GM12878 (cell line): ENCODE results near the gene KIRREL2. TPM values are rescaled to one million over a fixed set of nuclear protein-coding genes. Genes with fewer than 3 reads are reported as not detected.
A peak's percentile ranks its signal among the peaks of the same experiment; 100 is the strongest.

ENCODE experiments used
- BRCA1 ChIP-seq: IDR thresholded peaks from 2 replicates; pipeline ENCODE4 v1.6.1; 2011; ENCODE audit warnings: low read depth, low read length, improper control_type of control experiment
- CBFB ChIP-seq: IDR thresholded peaks from 2 replicates; pipeline ENCODE4 v1.6.1; 2016; ENCODE audit warnings: antibody characterized with exemption, low read depth
- CHD4 ChIP-seq: fragments of 200-600 bp; sonication (generic); IDR thresholded peaks from 2 replicates; pipeline ENCODE4 v1.6.1; 2016; ENCODE audit warnings: mild to moderate bottlenecking
- GABPA ChIP-seq: IDR thresholded peaks from 2 replicates; pipeline ENCODE4 v1.6.1; 2014; ENCODE audit warnings: antibody characterized with exemption, low read depth, mild to moderate bottlenecking, inconsistent platforms
- GATAD2B ChIP-seq: fragments of 450-650 bp; conservative IDR thresholded peaks from 2 replicates; pipeline ENCODE4 v1.6.1; 2017; ENCODE audit warnings: low read depth, mild to moderate bottlenecking, moderate library complexity
- HDGF ChIP-seq: fragments of 450-650 bp; IDR thresholded peaks from 2 replicates; pipeline ENCODE4 v1.6.1; 2016; ENCODE audit warnings: antibody characterized with exemption
- IRF5 ChIP-seq: fragments of 450-650 bp; IDR thresholded peaks from 2 replicates; pipeline ENCODE4 v1.6.1; 2017; ENCODE audit warnings: borderline replicate concordance
- JUNB ChIP-seq: IDR thresholded peaks from 2 replicates; pipeline ENCODE4 v1.6.1; 2016; ENCODE audit warnings: antibody characterized with exemption, mild to moderate bottlenecking
- KAT2A ChIP-seq: conservative IDR thresholded peaks from 2 replicates; pipeline ENCODE4 v1.6.1; 2011; ENCODE audit warnings: low read depth, low read length; ENCODE audit not compliant: control insufficient read depth
- KDM1A ChIP-seq: fragments of 200-600 bp; sonication (generic); IDR thresholded peaks from 2 replicates; pipeline ENCODE4 v1.6.1; 2016; ENCODE audit warnings: borderline replicate concordance
- MEF2A ChIP-seq: IDR thresholded peaks from 2 replicates; pipeline ENCODE4 v1.6.1; 2011; ENCODE audit warnings: low read depth, mild to moderate bottlenecking, low read length, moderate library complexity; ENCODE audit not compliant: insufficient read depth
- MYB ChIP-seq: fragments of 150-350 bp; IDR thresholded peaks from 2 replicates; pipeline ENCODE4 v1.6.1; 2014; ENCODE audit warnings: mild to moderate bottlenecking, low read depth, low read length, borderline replicate concordance
- NR2F1 ChIP-seq: fragments of 450-650 bp; conservative IDR thresholded peaks from 2 replicates; pipeline ENCODE4 v1.6.1; 2017; ENCODE audit warnings: mild to moderate bottlenecking
- RB1 ChIP-seq: fragments of 450-650 bp; formaldehyde crosslinking; IDR thresholded peaks from 2 replicates; pipeline ENCODE4 v1.6.1; 2017; ENCODE audit warnings: mild to moderate bottlenecking, borderline replicate concordance
- RCOR1 ChIP-seq: conservative IDR thresholded peaks from 2 replicates; pipeline ENCODE4 v1.6.1; 2012; ENCODE audit warnings: low read depth, low read length, improper control_type of control experiment
- SMAD5 ChIP-seq: IDR thresholded peaks from 2 replicates; pipeline ENCODE4 v1.6.1; 2016; ENCODE audit warnings: antibody characterized with exemption, low read depth
- SREBF1 ChIP-seq: IDR thresholded peaks from 2 replicates; pipeline ENCODE4 v1.6.1; 2012; ENCODE audit warnings: mild to moderate bottlenecking, low read length
- TARDBP ChIP-seq: IDR thresholded peaks from 2 replicates; pipeline ENCODE4 v1.6.1; 2016; ENCODE audit warnings: borderline replicate concordance
- USF2 ChIP-seq: IDR thresholded peaks from 2 replicates; pipeline ENCODE4 v1.6.1; 2011; ENCODE audit warnings: low read depth, low read length, improper control_type of control experiment, borderline replicate concordance
- YBX1 ChIP-seq: fragments of 450-650 bp; IDR thresholded peaks from 2 replicates; pipeline ENCODE4 v1.6.1; 2016; ENCODE audit warnings: antibody characterized with exemption
- ZSCAN29 ChIP-seq: fragments of 450-650 bp; IDR thresholded peaks from 2 replicates; pipeline ENCODE4 v1.6.1; 2017; ENCODE audit warnings: mild to moderate bottlenecking, moderate library complexity
- ZZZ3 ChIP-seq: IDR thresholded peaks from 2 replicates; pipeline ENCODE4 v1.6.1; 2011; ENCODE audit warnings: low read depth; ENCODE audit not compliant: control insufficient read depth, insufficient read length
- polyA plus RNA-seq, 11 experiments: library from polyadenylated mRNA; depleted of rRNA in 4 of 11; unstranded in 6 of 11; stranded (reverse) in 5 of 11; fragments of >200 nt; fragmentation: Nextera tagmentation in 4 of 11; fragmentation: Illumina TruSeq in 1 of 11; extraction: Ambion mirVana in 4 of 11; extraction: Trizol in 1 of 11; gene quantifications; 1 replicate in 1 of 11; 2 replicates in 10 of 11; pipeline versions ENCODE4 v1.2.1 to v1.2.3, GENCODE V29; 2011 to 2016; ENCODE audit warnings: inconsistent platforms in 2 of 11, missing spikeins in 2 of 11, low read depth in 1 of 11
- total RNA-seq, 4 experiments: library from RNA; depleted of rRNA in 3 of 4; stranded (reverse); fragments of >200 nt in 3 of 4; fragmentation: Illumina TruSeq in 1 of 4; extraction: Trizol in 1 of 4; gene quantifications; 2 replicates each; pipeline versions ENCODE4 v1.2.1 to v1.2.3, GENCODE V29; 2013 to 2021
- TF ChIP-seq, protein P1 (sequence below): fragments of 450-650 bp; IDR thresholded peaks from 2 replicates; pipeline ENCODE4 v1.6.1; 2017; ENCODE audit warnings: mild to moderate bottlenecking
- TF ChIP-seq, protein P2 (sequence below): fragments of 450-650 bp; IDR thresholded peaks from 2 replicates; pipeline ENCODE4 v1.6.1; 2018; ENCODE audit warnings: borderline replicate concordance, mild to moderate bottlenecking; ENCODE audit not compliant: partially characterized antibody

Gene KIRREL2
- total and polyA plus RNA-seq, 10 of the 15 experiments (the other 5 are each of a cell fraction or from before 2014, with no cell fraction given): 0.03 to 0.06 TPM; not detected in 8

DNA sequence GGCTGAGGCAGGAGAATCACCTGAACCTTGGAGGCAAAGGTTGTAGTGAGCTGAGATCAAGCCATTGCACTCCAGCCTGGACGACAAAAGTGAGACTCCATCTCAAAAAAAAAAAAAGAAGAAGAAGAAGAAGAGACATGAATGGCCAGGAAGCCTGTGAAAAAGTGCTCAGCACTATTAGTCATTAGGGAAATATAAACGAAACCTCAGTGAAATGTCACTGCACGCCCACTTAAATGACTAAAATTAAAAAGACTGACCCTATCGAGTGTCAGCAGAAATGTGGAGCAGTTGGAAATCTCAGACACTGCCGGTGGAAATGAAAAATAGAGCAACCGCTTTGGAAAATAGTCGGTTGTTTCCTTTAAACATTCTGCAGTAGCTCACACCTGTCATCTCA is 56.9 kb downstream of the KIRREL2 start (continued):
- TF ChIP-seq IRF5: no peak
- no peak; the same call in 1 of the 2 replicates for TF ChIP-seq NR2F1
- no peak for TF ChIP-seq HDGF
- TF ChIP-seq SREBF1: no peak
- TF ChIP-seq ZSCAN29: no peak
- TF ChIP-seq SMAD5: no peak
- no peak for TF ChIP-seq GATAD2B
- no peak for TF ChIP-seq ZZZ3
- TF ChIP-seq, protein P1, sequence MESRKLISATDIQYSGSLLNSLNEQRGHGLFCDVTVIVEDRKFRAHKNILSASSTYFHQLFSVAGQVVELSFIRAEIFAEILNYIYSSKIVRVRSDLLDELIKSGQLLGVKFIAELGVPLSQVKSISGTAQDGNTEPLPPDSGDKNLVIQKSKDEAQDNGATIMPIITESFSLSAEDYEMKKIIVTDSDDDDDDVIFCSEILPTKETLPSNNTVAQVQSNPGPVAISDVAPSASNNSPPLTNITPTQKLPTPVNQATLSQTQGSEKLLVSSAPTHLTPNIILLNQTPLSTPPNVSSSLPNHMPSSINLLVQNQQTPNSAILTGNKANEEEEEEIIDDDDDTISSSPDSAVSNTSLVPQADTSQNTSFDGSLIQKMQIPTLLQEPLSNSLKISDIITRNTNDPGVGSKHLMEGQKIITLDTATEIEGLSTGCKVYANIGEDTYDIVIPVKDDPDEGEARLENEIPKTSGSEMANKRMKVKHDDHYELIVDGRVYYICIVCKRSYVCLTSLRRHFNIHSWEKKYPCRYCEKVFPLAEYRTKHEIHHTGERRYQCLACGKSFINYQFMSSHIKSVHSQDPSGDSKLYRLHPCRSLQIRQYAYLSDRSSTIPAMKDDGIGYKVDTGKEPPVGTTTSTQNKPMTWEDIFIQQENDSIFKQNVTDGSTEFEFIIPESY: no peak
- no peak for TF ChIP-seq RCOR1
- no peak for TF ChIP-seq CBFB
- no peak for TF ChIP-seq KDM1A
- TF ChIP-seq GABPA: no peak
- TF ChIP-seq MYB: no peak
- TF ChIP-seq RB1: no peak
- TF ChIP-seq USF2: no peak
- TF ChIP-seq TARDBP: no peak
- 0 out of 2 replicates have a peak, but pooled peaks have one; percentile 55 for TF ChIP-seq MEF2A
- no peak for TF ChIP-seq KAT2A
- TF ChIP-seq YBX1: no peak
- no peak for TF ChIP-seq CHD4
- TF ChIP-seq, protein P2, sequence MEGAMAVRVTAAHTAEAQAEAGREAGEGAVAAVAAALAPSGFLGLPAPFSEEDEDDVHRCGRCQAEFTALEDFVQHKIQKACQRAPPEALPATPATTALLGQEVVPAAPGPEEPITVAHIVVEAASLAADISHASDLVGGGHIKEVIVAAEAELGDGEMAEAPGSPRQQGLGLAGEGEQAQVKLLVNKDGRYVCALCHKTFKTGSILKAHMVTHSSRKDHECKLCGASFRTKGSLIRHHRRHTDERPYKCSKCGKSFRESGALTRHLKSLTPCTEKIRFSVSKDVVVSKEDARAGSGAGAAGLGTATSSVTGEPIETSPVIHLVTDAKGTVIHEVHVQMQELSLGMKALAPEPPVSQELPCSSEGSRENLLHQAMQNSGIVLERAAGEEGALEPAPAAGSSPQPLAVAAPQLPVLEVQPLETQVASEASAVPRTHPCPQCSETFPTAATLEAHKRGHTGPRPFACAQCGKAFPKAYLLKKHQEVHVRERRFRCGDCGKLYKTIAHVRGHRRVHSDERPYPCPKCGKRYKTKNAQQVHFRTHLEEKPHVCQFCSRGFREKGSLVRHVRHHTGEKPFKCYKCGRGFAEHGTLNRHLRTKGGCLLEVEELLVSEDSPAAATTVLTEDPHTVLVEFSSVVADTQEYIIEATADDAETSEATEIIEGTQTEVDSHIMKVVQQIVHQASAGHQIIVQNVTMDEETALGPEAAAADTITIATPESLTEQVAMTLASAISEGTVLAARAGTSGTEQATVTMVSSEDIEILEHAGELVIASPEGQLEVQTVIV: no peak
- TF ChIP-seq BRCA1: no peak
- TF ChIP-seq JUNB: peak; percentile 44; the same call in 1 of the 2 replicates
